MCF 10A (cell line): ENCODE measurements around the gene CEP295NL. TPM values are rescaled to one million over a fixed set of nuclear protein-coding genes. Genes with fewer than 3 reads are reported as not detected.
"Not testable (repeated sequence)": the region's sequence is repeated elsewhere in the genome, so short reads cannot be mapped to it uniquely, and the experiment has no call there.

Experiments used
- BruUV-seq: library from RNA; stranded (reverse); fragments of 400-500 nt; replicated peaks from 2 replicates; lab custom pipeline; 2021; lab: Mats Ljungman, UMichigan
- CTCF ChIA-PET: fragments of 300-600 bp; sonication (Branson Sonifier 250); formaldehyde crosslinking; extraction: SDS; loops from one replicate; lab custom pipeline; 2021; ENCODE audit warnings: antibody characterized with exemption, inconsistent platforms; lab: Yijun Ruan, JAX
- POLR2A ChIA-PET: fragments of 300-600, 350-650 bp; sonication (Branson Sonifier 250); formaldehyde crosslinking; extraction: SDS; loops from one replicate; lab custom pipeline; 2020; ENCODE audit warnings: antibody characterized with exemption, inconsistent platforms; lab: Yijun Ruan, JAX
- DNase-seq: peaks from one replicate; pipeline ENCODE4 v3.0.0-alpha.2; 2018; ENCODE audit not compliant: unreplicated experiment
- H3K27ac Mint-ChIP-seq: one replicate; pipeline ENCODE4 v1.8.0; 2022; ENCODE audit warnings: mild to moderate bottlenecking, low read depth, mixed read lengths; ENCODE audit not compliant: unreplicated experiment
- H3K27me3 Mint-ChIP-seq: one replicate; pipeline ENCODE4 v1.8.0; 2022; ENCODE audit warnings: mixed read lengths; ENCODE audit not compliant: insufficient read depth, unreplicated experiment
- H3K36me3 Mint-ChIP-seq: one replicate; pipeline ENCODE4 v1.8.0; 2022; ENCODE audit warnings: mild to moderate bottlenecking, moderate library complexity, mixed read lengths; ENCODE audit not compliant: insufficient read depth, unreplicated experiment
- H3K4me1 Mint-ChIP-seq: one replicate; pipeline ENCODE4 v1.8.0; 2022; ENCODE audit warnings: mixed read lengths; ENCODE audit not compliant: insufficient read depth, unreplicated experiment
- H3K4me3 Mint-ChIP-seq: one replicate; pipeline ENCODE4 v1.8.0; 2022; ENCODE audit warnings: mild to moderate bottlenecking, moderate library complexity, mixed read lengths; ENCODE audit not compliant: unreplicated experiment
- H3K9me3 Mint-ChIP-seq: one replicate; pipeline ENCODE4 v1.8.0; 2022; ENCODE audit warnings: mixed read lengths; ENCODE audit not compliant: unreplicated experiment
- CTCF ChIP-seq: fragments of 200-600 bp; IDR thresholded peaks from one replicate; pipeline ENCODE4 v1.8.0; 2022; ENCODE audit warnings: antibody characterized with exemption, mild to moderate bottlenecking; ENCODE audit not compliant: unreplicated experiment
- intact Hi-C: fragments of 100-400 bp; cut with micrococcal nuclease; formaldehyde crosslinking; loops from 2 replicates; pipeline ENCODE4 v1.14.1; 2022
- total RNA-seq: library from RNA; stranded (reverse); gene quantifications from 2 replicates; pipeline ENCODE4 v1.2.3, GENCODE V29; 2022

CEP295NL gene
- total RNA-seq, 1 experiment from 2014 or later: 0.68 TPM

- H3K27me3 Mint-ChIP-seq: no peaks in the 10 kb centered on the region
- H3K27ac Mint-ChIP-seq: no peak overlapping the region
- BruUV-seq: no TSS peak
- TF ChIP-seq CTCF: no peak
- CTCF ChIA-PET: no interaction called here
- H3K4me3 Mint-ChIP-seq: no peak overlapping the region
- intact Hi-C loops: no loop called here
- H3K9me3 Mint-ChIP-seq: no peaks in the 10 kb centered on the region
- peaks cover 11% of the 10 kb centered on the region for H3K36me3 Mint-ChIP-seq
- no peak for DNase-seq
- no peaks in the 10 kb centered on the region for H3K4me1 Mint-ChIP-seq
- POLR2A ChIA-PET: no interaction called here
Observed at GRCh38 chr17:78892520-78892919, 10.5 kb downstream of the CEP295NL start.

- Mint-ChIP-seq H3K36me3 (peaks cover 9% of the 10 kb centered on the region), H3K27me3 (no peaks in the 10 kb centered on the region), H3K4me3 (no peak overlapping the region), H3K27ac (no peak overlapping the region), H3K4me1 (no peaks in the 10 kb centered on the region), H3K9me3 (no peaks in the 10 kb centered on the region)
- TF ChIP-seq CTCF: no peak
- intact Hi-C loops: no loop called here
- CTCF ChIA-PET: interaction anchor here (0.5 kb wide), 1 partner anchor 677 kb away, joined by 3 read pairs; no protein-coding TSS in a partner anchor
- no TSS peak for BruUV-seq
- POLR2A ChIA-PET: no interaction called here
- DNase-seq: no peak
Observed at GRCh38 chr17:78892062-78892456, 10.9 kb downstream of the CEP295NL start.

GRCh38 chr17:78891406-78892061 lies 11.5 kb downstream of the CEP295NL start:
- POLR2A ChIA-PET: no interaction called here
- no peak overlapping the region for H3K27ac Mint-ChIP-seq

GRCh38 chr17:78890498-78890897 lies 12.5 kb downstream of the CEP295NL start:
- intact Hi-C loops: no loop called here
- no peak for TF ChIP-seq CTCF
- Mint-ChIP-seq H3K4me1 (peaks cover 10% of the 10 kb centered on the region), H3K9me3 (no peaks in the 10 kb centered on the region), H3K36me3 (peaks cover 9% of the 10 kb centered on the region), H3K27me3 (no peaks in the 10 kb centered on the region), H3K4me3 (no peak overlapping the region), H3K27ac (no peak overlapping the region)
- CTCF ChIA-PET: no interaction called here
- POLR2A ChIA-PET: no interaction called here
- no peak for DNase-seq
- no TSS peak for BruUV-seq

More at GRCh38 chr17:78891406-78892061, 11.5 kb downstream of the CEP295NL start:
- BruUV-seq: no TSS peak
- peaks cover 3% of the 10 kb centered on the region for H3K4me1 Mint-ChIP-seq
- H3K4me3 Mint-ChIP-seq: no peak overlapping the region
- intact Hi-C loops: no loop called here
- no peak for DNase-seq
- H3K27me3 Mint-ChIP-seq: no peaks in the 10 kb centered on the region
- peaks cover 9% of the 10 kb centered on the region for H3K36me3 Mint-ChIP-seq
- CTCF ChIA-PET: interaction anchor here (0.5 to 0.7 kb wide), 3 partner anchors 17 to 677 kb away, joined by 3 to 4 read pairs (median 3); no protein-coding TSS in a partner anchor
- no peak for TF ChIP-seq CTCF
- H3K9me3 Mint-ChIP-seq: no peaks in the 10 kb centered on the region

GRCh38 chr17:78890096-78890495 lies 12.9 kb downstream of the CEP295NL start:
- CTCF ChIA-PET, H3K36me3 Mint-ChIP-seq, H3K27me3 Mint-ChIP-seq, H3K9me3 Mint-ChIP-seq, H3K4me1 Mint-ChIP-seq, POLR2A ChIA-PET, intact Hi-C loops, H3K27ac Mint-ChIP-seq, H3K4me3 Mint-ChIP-seq, BruUV-seq, DNase-seq: not testable (repeated sequence)
